GM12878 (cell line): ENCODE measurements around the gene ZNF3. TPM values are rescaled to one million over a fixed set of nuclear protein-coding genes. Genes with fewer than 3 reads are reported as not detected.

Experiments used
- ASH2L ChIP-seq: fragments of 300-600, 200-600 bp; sonication (generic); IDR thresholded peaks from 2 replicates; pipeline ENCODE4 v1.6.1; 2017; ENCODE audit warnings: low read depth, mild to moderate bottlenecking, borderline replicate concordance
- GATAD2B ChIP-seq: fragments of 450-650 bp; conservative IDR thresholded peaks from 2 replicates; pipeline ENCODE4 v1.6.1; 2017; ENCODE audit warnings: low read depth, mild to moderate bottlenecking, moderate library complexity
- IKZF2 ChIP-seq, 2 experiments: fragments of 450-650 bp; IDR thresholded peaks; 2 replicates each; pipeline ENCODE4 v1.6.1; 2017; ENCODE audit warnings: mild to moderate bottlenecking in 2 of 2, moderate library complexity in 2 of 2
- LARP7 ChIP-seq: fragments of 450-650 bp; IDR thresholded peaks from 2 replicates; pipeline ENCODE4 v1.6.1; 2017; ENCODE audit warnings: mild to moderate bottlenecking
- MTA2 ChIP-seq: fragments of 450-650 bp; IDR thresholded peaks from 2 replicates; pipeline ENCODE4 v1.6.1; 2016; ENCODE audit warnings: low read depth, mild to moderate bottlenecking, moderate library complexity
- MXI1 ChIP-seq: fragments of 150-350 bp; IDR thresholded peaks from 2 replicates; pipeline ENCODE4 v1.6.1; 2011; ENCODE audit warnings: low read depth, mild to moderate bottlenecking, inconsistent platforms, low read length, improper control_type of control experiment
- MYB ChIP-seq: fragments of 150-350 bp; IDR thresholded peaks from 2 replicates; pipeline ENCODE4 v1.6.1; 2014; ENCODE audit warnings: mild to moderate bottlenecking, low read depth, low read length, borderline replicate concordance
- PAX5 ChIP-seq: IDR thresholded peaks from 2 replicates; pipeline ENCODE4 v1.6.1; 2011; ENCODE audit warnings: low read depth, low read length, borderline replicate concordance
- POLR2A ChIP-seq: IDR thresholded peaks from 2 replicates; pipeline ENCODE4 v1.6.1; 2011; ENCODE audit warnings: low read depth, mild to moderate bottlenecking, low read length
- RAD51 ChIP-seq: fragments of 450-650 bp; IDR thresholded peaks from 2 replicates; pipeline ENCODE4 v1.6.1; 2016; ENCODE audit warnings: moderate library complexity, mild to moderate bottlenecking, inconsistent platforms
- RFX5 ChIP-seq: IDR thresholded peaks from 2 replicates; pipeline ENCODE4 v1.6.1; 2011; ENCODE audit warnings: low read depth, low read length, improper control_type of control experiment
- RUNX3 ChIP-seq: IDR thresholded peaks from 2 replicates; pipeline ENCODE4 v1.6.1; 2012; ENCODE audit warnings: low read length, inconsistent platforms
- SIN3A ChIP-seq: IDR thresholded peaks from 2 replicates; pipeline ENCODE4 v1.6.1; 2012; ENCODE audit warnings: low read depth, low read length, improper control_type of control experiment
- STAT3 ChIP-seq: IDR thresholded peaks from 2 replicates; pipeline ENCODE4 v1.6.1; 2011; ENCODE audit warnings: low read depth, low read length, improper control_type of control experiment
- TAF1 ChIP-seq: IDR thresholded peaks from 2 replicates; pipeline ENCODE4 v1.6.1; 2011; ENCODE audit warnings: mild to moderate bottlenecking, low read depth, low read length, borderline replicate concordance
- YBX1 ChIP-seq: fragments of 450-650 bp; IDR thresholded peaks from 2 replicates; pipeline ENCODE4 v1.6.1; 2016; ENCODE audit warnings: antibody characterized with exemption
- ZBED1 ChIP-seq: IDR thresholded peaks from 2 replicates; pipeline ENCODE4 v1.6.1; 2016; ENCODE audit warnings: borderline replicate concordance
- ZNF207 ChIP-seq: fragments of 450-650 bp; IDR thresholded peaks from 2 replicates; pipeline ENCODE4 v1.6.1; 2014; ENCODE audit warnings: antibody characterized with exemption, mild to moderate bottlenecking, borderline replicate concordance
- ZNF622 ChIP-seq: fragments of 450-650 bp; IDR thresholded peaks from 2 replicates; pipeline ENCODE4 v1.6.1; 2017; ENCODE audit warnings: mild to moderate bottlenecking, inconsistent platforms
- polyA plus RNA-seq, 11 experiments: library from polyadenylated mRNA; depleted of rRNA in 4 of 11; unstranded in 6 of 11; stranded (reverse) in 5 of 11; fragments of >200 nt; fragmentation: Nextera tagmentation in 4 of 11; fragmentation: Illumina TruSeq in 1 of 11; extraction: Ambion mirVana in 4 of 11; extraction: Trizol in 1 of 11; gene quantifications; 1 replicate in 1 of 11; 2 replicates in 10 of 11; pipeline versions ENCODE4 v1.2.1 to v1.2.3, GENCODE V29; 2011 to 2016; ENCODE audit warnings: inconsistent platforms in 2 of 11, missing spikeins in 2 of 11, low read depth in 1 of 11
- total RNA-seq, 4 experiments: library from RNA; depleted of rRNA in 3 of 4; stranded (reverse); fragments of >200 nt in 3 of 4; fragmentation: Illumina TruSeq in 1 of 4; extraction: Trizol in 1 of 4; gene quantifications; 2 replicates each; pipeline versions ENCODE4 v1.2.1 to v1.2.3, GENCODE V29; 2013 to 2021
- TF ChIP-seq, protein P1 (sequence below): IDR thresholded peaks from 2 replicates; pipeline ENCODE4 v1.6.1; 2012; ENCODE audit warnings: low read depth, low read length, improper control_type of control experiment
- TF ChIP-seq, protein P2 (sequence below): IDR thresholded peaks from 2 replicates; pipeline ENCODE4 v1.6.1; 2011; ENCODE audit warnings: low read depth, mild to moderate bottlenecking, low read length, moderate library complexity, borderline replicate concordance; ENCODE audit errors: extremely low read depth
- TF ChIP-seq, protein P3 (sequence below): fragments of 450-650 bp; conservative IDR thresholded peaks from 2 replicates; pipeline ENCODE4 v1.6.1; 2017; ENCODE audit warnings: mild to moderate bottlenecking, moderate library complexity
- TF ChIP-seq, protein P4 (sequence below): fragments of 450-650 bp; IDR thresholded peaks from 2 replicates; pipeline ENCODE4 v1.6.1; 2014; ENCODE audit warnings: mild to moderate bottlenecking
- TF ChIP-seq, protein P5 (sequence below): fragments of 450-650 bp; IDR thresholded peaks from 2 replicates; pipeline ENCODE4 v1.6.1; 2017; ENCODE audit warnings: mild to moderate bottlenecking, moderate library complexity

The ZNF3 gene
- total and polyA plus RNA-seq, 10 of the 15 experiments (the other 5 are each of a cell fraction or from before 2014, with no cell fraction given), result 17.2 to 37.4 (median 29.4) TPM

DNA sequence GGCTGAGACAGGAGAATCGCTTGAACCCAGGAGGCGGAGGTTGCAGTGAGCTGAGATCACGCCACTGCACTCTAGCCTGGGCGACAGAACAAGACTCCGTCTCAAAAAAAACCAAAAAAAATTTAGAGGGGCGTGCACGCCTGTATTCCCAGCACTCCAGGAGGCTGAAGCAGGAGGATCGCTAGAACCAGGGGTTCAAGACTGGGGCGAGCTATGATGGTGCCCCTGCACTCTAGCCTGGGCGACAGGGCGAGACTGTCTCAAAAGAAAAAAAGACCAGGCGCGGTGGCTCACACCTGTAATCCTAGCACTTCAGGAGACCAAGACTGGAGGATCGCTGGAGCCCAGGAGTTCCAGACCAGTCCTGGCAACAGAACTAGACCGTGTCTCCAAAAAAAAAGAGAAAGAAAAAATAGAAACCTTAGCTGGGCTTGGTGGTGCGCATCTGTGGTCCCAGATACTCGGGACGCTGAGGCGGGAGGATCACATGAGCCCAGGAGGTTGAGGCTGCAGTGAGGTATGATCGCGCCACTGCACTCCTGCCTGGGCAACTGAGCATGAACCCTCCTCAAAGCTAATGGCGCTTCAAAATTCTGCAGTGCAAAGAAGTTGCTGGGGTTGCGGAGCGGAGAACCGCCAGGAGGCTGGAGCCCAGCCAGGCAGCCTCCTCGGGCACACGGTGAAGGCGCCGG is 44.9 kb upstream of the ZNF3 start (continued):
- TF ChIP-seq, protein P1, sequence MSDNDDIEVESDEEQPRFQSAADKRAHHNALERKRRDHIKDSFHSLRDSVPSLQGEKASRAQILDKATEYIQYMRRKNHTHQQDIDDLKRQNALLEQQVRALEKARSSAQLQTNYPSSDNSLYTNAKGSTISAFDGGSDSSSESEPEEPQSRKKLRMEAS, result no peak
- TF ChIP-seq ZNF622 (no peak), IKZF2 (IDR thresholded peaks at IDR 0.05) (no peak), ZBED1 (no peak), TAF1 (peak; percentile 35; the same call in 1 of the 2 replicates), PAX5 (0 out of 2 replicates have a peak, but pooled peaks have one; percentile 26), GATAD2B (0 out of 2 replicates have a peak, but pooled peaks have one; percentile 2), STAT3 (no peak), POLR2A (no peak), SIN3A (peak; percentile 63; the same call in 1 of the 2 replicates), RFX5 (no peak), RUNX3 (no peak), LARP7 (peak; percentile 71; the same call in 1 of the 2 replicates), MXI1 (no peak), ZNF207 (no peak), YBX1 (no peak), ASH2L (no peak), MYB (no peak), MTA2 (peak; percentile 26; the same call in 1 of the 2 replicates), RAD51 (peak; percentile 61)
- TF ChIP-seq, protein P2, sequence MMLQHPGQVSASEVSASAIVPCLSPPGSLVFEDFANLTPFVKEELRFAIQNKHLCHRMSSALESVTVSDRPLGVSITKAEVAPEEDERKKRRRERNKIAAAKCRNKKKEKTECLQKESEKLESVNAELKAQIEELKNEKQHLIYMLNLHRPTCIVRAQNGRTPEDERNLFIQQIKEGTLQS, result no peak
- TF ChIP-seq, protein P3, sequence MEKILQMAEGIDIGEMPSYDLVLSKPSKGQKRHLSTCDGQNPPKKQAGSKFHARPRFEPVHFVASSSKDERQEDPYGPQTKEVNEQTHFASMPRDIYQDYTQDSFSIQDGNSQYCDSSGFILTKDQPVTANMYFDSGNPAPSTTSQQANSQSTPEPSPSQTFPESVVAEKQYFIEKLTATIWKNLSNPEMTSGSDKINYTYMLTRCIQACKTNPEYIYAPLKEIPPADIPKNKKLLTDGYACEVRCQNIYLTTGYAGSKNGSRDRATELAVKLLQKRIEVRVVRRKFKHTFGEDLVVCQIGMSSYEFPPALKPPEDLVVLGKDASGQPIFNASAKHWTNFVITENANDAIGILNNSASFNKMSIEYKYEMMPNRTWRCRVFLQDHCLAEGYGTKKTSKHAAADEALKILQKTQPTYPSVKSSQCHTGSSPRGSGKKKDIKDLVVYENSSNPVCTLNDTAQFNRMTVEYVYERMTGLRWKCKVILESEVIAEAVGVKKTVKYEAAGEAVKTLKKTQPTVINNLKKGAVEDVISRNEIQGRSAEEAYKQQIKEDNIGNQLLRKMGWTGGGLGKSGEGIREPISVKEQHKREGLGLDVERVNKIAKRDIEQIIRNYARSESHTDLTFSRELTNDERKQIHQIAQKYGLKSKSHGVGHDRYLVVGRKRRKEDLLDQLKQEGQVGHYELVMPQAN, result peak; percentile 80; the same call in 1 of the 2 replicates
- TF ChIP-seq, protein P4, sequence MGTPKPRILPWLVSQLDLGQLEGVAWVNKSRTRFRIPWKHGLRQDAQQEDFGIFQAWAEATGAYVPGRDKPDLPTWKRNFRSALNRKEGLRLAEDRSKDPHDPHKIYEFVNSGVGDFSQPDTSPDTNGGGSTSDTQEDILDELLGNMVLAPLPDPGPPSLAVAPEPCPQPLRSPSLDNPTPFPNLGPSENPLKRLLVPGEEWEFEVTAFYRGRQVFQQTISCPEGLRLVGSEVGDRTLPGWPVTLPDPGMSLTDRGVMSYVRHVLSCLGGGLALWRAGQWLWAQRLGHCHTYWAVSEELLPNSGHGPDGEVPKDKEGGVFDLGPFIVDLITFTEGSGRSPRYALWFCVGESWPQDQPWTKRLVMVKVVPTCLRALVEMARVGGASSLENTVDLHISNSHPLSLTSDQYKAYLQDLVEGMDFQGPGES, result no peak
- TF ChIP-seq, protein P5, sequence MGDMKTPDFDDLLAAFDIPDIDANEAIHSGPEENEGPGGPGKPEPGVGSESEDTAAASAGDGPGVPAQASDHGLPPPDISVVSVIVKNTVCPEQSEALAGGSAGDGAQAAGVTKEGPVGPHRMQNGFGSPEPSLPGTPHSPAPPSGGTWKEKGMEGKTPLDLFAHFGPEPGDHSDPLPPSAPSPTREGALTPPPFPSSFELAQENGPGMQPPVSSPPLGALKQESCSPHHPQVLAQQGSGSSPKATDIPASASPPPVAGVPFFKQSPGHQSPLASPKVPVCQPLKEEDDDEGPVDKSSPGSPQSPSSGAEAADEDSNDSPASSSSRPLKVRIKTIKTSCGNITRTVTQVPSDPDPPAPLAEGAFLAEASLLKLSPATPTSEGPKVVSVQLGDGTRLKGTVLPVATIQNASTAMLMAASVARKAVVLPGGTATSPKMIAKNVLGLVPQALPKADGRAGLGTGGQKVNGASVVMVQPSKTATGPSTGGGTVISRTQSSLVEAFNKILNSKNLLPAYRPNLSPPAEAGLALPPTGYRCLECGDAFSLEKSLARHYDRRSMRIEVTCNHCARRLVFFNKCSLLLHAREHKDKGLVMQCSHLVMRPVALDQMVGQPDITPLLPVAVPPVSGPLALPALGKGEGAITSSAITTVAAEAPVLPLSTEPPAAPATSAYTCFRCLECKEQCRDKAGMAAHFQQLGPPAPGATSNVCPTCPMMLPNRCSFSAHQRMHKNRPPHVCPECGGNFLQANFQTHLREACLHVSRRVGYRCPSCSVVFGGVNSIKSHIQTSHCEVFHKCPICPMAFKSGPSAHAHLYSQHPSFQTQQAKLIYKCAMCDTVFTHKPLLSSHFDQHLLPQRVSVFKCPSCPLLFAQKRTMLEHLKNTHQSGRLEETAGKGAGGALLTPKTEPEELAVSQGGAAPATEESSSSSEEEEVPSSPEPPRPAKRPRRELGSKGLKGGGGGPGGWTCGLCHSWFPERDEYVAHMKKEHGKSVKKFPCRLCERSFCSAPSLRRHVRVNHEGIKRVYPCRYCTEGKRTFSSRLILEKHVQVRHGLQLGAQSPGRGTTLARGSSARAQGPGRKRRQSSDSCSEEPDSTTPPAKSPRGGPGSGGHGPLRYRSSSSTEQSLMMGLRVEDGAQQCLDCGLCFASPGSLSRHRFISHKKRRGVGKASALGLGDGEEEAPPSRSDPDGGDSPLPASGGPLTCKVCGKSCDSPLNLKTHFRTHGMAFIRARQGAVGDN, result peak; percentile 59; the same call in 1 of the 2 replicates
